H9 (cell line): ENCODE measurements around the gene CACNA2D3. TPM values are rescaled to one million over a fixed set of nuclear protein-coding genes. Genes with fewer than 3 reads are reported as not detected.

ENCODE experiments used
- DNase-seq: peaks from one replicate; pipeline ENCODE4 v3.0.0-alpha.2; 2017
- H2AFZ ChIP-seq: one replicate; pipeline ENCODE4 v1.6.1; 2013; ENCODE audit warnings: mild to moderate bottlenecking, low read length, control low read depth, moderate library complexity
- H2AK5ac ChIP-seq: 2 replicates; pipeline ENCODE4 v1.6.1; 2013; ENCODE audit warnings: low read length, control low read depth, mixed read lengths; ENCODE audit not compliant: insufficient read length
- H2BK120ac ChIP-seq: one replicate; pipeline ENCODE4 v1.6.1; 2013; ENCODE audit warnings: low read depth, mild to moderate bottlenecking, low read length, control low read depth, inconsistent platforms; ENCODE audit not compliant: poor library complexity, severe bottlenecking
- H2BK12ac ChIP-seq: 2 replicates; pipeline ENCODE4 v1.6.1; 2013; ENCODE audit warnings: low read length, control low read depth, mixed read lengths, low read depth; ENCODE audit not compliant: insufficient read length
- H2BK15ac ChIP-seq: 2 replicates; pipeline ENCODE4 v1.6.1; 2013; ENCODE audit warnings: low read depth, low read length, control low read depth
- H2BK20ac ChIP-seq: one replicate; pipeline ENCODE4 v1.6.1; 2013; ENCODE audit warnings: low read depth, mild to moderate bottlenecking, low read length, control low read depth, inconsistent platforms; ENCODE audit not compliant: poor library complexity, severe bottlenecking
- H2BK5ac ChIP-seq: 2 replicates; pipeline ENCODE4 v1.6.1; 2013; ENCODE audit warnings: low read length, control low read depth, mixed read lengths; ENCODE audit not compliant: insufficient read length
- H3K14ac ChIP-seq: 2 replicates; pipeline ENCODE4 v1.6.1; 2013; ENCODE audit warnings: low read length, control low read depth; ENCODE audit not compliant: insufficient read depth
- H3K18ac ChIP-seq: 2 replicates; pipeline ENCODE4 v1.6.1; 2013; ENCODE audit warnings: low read depth, mild to moderate bottlenecking, mixed read lengths, low read length, control low read depth; ENCODE audit not compliant: insufficient read length
- H3K23ac ChIP-seq: 2 replicates; pipeline ENCODE4 v1.6.1; 2013; ENCODE audit warnings: low read length, control low read depth, mixed read lengths, low read depth; ENCODE audit not compliant: insufficient read length
- H3K23me2 ChIP-seq: 2 replicates; pipeline ENCODE4 v1.6.1; 2013; ENCODE audit warnings: low read depth, mild to moderate bottlenecking, mixed read lengths, low read length, control low read depth; ENCODE audit not compliant: insufficient read length, poor library complexity, severe bottlenecking
- H3K27ac ChIP-seq: 2 replicates; pipeline ENCODE4 v1.5.1; 2013; ENCODE audit warnings: low read length, control low read depth, mixed read lengths, low read depth; ENCODE audit not compliant: insufficient read length
- H3K27me3 ChIP-seq: 2 replicates; pipeline ENCODE4 v1.6.1; 2013; ENCODE audit warnings: low read length, control low read depth, inconsistent platforms; ENCODE audit not compliant: insufficient read depth
- H3K4ac ChIP-seq: 2 replicates; pipeline ENCODE4 v1.6.1; 2013; ENCODE audit warnings: low read depth, mild to moderate bottlenecking, control low read depth, inconsistent platforms, low read length, moderate library complexity
- H3K4me1 ChIP-seq: 2 replicates; pipeline ENCODE4 v1.6.1; 2013; ENCODE audit warnings: low read length, control low read depth, inconsistent platforms; ENCODE audit not compliant: insufficient read depth
- H3K4me2 ChIP-seq: 2 replicates; pipeline ENCODE4 v1.6.1; 2013; ENCODE audit warnings: low read length, control low read depth, mixed read lengths; ENCODE audit not compliant: insufficient read length, insufficient read depth
- H3K56ac ChIP-seq: 2 replicates; pipeline ENCODE4 v1.6.1; 2013; ENCODE audit warnings: low read depth, mild to moderate bottlenecking, mixed read lengths, low read length, control low read depth; ENCODE audit not compliant: insufficient read length
- H3K79me1 ChIP-seq: 2 replicates; pipeline ENCODE4 v1.6.1; 2013; ENCODE audit warnings: low read depth, mild to moderate bottlenecking, moderate library complexity, low read length, control low read depth, inconsistent platforms; ENCODE audit not compliant: insufficient read depth, poor library complexity, severe bottlenecking
- H3K79me2 ChIP-seq: 2 replicates; pipeline ENCODE4 v1.6.1; 2013; ENCODE audit warnings: low read length, control low read depth, inconsistent platforms; ENCODE audit not compliant: insufficient read depth
- H3K9ac ChIP-seq: 2 replicates; pipeline ENCODE4 v1.6.1; 2013; ENCODE audit warnings: low read length, control low read depth, mixed read lengths; ENCODE audit not compliant: insufficient read length; ENCODE audit errors: extremely low read depth
- H3K9me3 ChIP-seq: one replicate; pipeline ENCODE4 v1.6.1; 2013; ENCODE audit warnings: low read depth, low read length, inconsistent platforms; ENCODE audit not compliant: control insufficient read depth
- H3T11ph ChIP-seq: one replicate; pipeline ENCODE4 v1.6.1; 2013; ENCODE audit warnings: mild to moderate bottlenecking, low read length, control low read depth, inconsistent platforms
- H4K20me1 ChIP-seq: one replicate; pipeline ENCODE4 v1.6.1; 2013; ENCODE audit not compliant: control insufficient read depth, insufficient read length, insufficient read depth
- H4K5ac ChIP-seq: 2 replicates; pipeline ENCODE4 v1.6.1; 2013; ENCODE audit warnings: low read depth, mild to moderate bottlenecking, mixed read lengths, low read length, control low read depth; ENCODE audit not compliant: insufficient read length
- H4K8ac ChIP-seq: replicated peaks from 2 replicates; pipeline ENCODE4 v1.6.1; 2013; ENCODE audit warnings: low read length, control low read depth, mixed read lengths, low read depth; ENCODE audit not compliant: insufficient read length
- H4K91ac ChIP-seq: 2 replicates; pipeline ENCODE4 v1.6.1; 2013; ENCODE audit warnings: low read depth, mild to moderate bottlenecking, moderate library complexity, mixed read lengths, low read length, control low read depth; ENCODE audit not compliant: insufficient read length
- H3K27ac Mint-ChIP-seq, 3 experiments: 2 replicates in 2 of 3; 3 replicates in 1 of 3; pipeline ENCODE4 v1.8.0; 2020 to 2021; ENCODE audit warnings: mixed read lengths in 3 of 3, mild to moderate bottlenecking in 1 of 3, moderate library complexity in 1 of 3
- H3K27me3 Mint-ChIP-seq: 2 replicates; pipeline ENCODE4 v1.8.0; 2021; ENCODE audit warnings: low read depth, mild to moderate bottlenecking, moderate library complexity, mixed read lengths
- H3K36me3 Mint-ChIP-seq, 3 experiments: 2 replicates in 2 of 3; 3 replicates in 1 of 3; pipeline ENCODE4 v1.8.0; 2020 to 2021; ENCODE audit warnings: low read depth in 3 of 3, mixed read lengths in 3 of 3; ENCODE audit not compliant: insufficient read depth in 1 of 3
- H3K4me1 Mint-ChIP-seq, 2 experiments: 2 replicates each; pipeline ENCODE4 v1.8.0; 2020; ENCODE audit warnings: mixed read lengths in 2 of 2
- H3K4me3 Mint-ChIP-seq, 2 experiments: 2 replicates in 1 of 2; 3 replicates in 1 of 2; pipeline ENCODE4 v1.8.0; 2020 to 2021; ENCODE audit warnings: mild to moderate bottlenecking in 2 of 2, mixed read lengths in 2 of 2, moderate library complexity in 1 of 2
- H3K9me3 Mint-ChIP-seq, 2 experiments: 2 replicates in 1 of 2; 3 replicates in 1 of 2; pipeline ENCODE4 v1.8.0; 2020; ENCODE audit warnings: mild to moderate bottlenecking in 2 of 2, mixed read lengths in 2 of 2, moderate library complexity in 1 of 2
- CTCF ChIP-seq: fragments of 200-600 bp; sonication (generic); conservative IDR thresholded peaks from 3 replicates; pipeline ENCODE4 v1.8.0; 2021; ENCODE audit warnings: antibody characterized with exemption, mild to moderate bottlenecking
- WGBS: extraction: QIAGEN DNeasy Blood & Tissue Kit; methylation state at CpG from one replicate; pipeline ENCODE4 v1.1.7; 2013; ENCODE audit warnings: missing lambda C conversion rate, low lambda C conversion rate, mixed read lengths; ENCODE audit not compliant: insufficient read length; ENCODE audit errors: extremely low coverage; 5-methylcytosine and 5-hydroxymethylcytosine counted together
- total RNA-seq: library from RNA; stranded (reverse); gene quantifications from 2 replicates; pipeline ENCODE4 v1.2.1, GENCODE V29; 2021

Gene CACNA2D3
- total RNA-seq, 1 experiment from 2014 or later, result 3.2 TPM

GRCh38 chr3:54237109-54237508 is 114.8 kb downstream of the CACNA2D3 start:
- WGBS, result no CpG with 5 or more reads among the region's 3 CpGs
- H4K91ac ChIP-seq, result no peak overlapping the region

More at GRCh38 chr3:54237109-54237508, 114.8 kb downstream of the CACNA2D3 start:
- Histone ChIP-seq H3K4ac (no peak overlapping the region), H4K8ac (no peak overlapping the region), H3K9me3 (no peaks in the 10 kb centered on the region), H3K9ac (no peak overlapping the region), H3K4me2 (no peak overlapping the region), H3K4me1 (no peaks in the 10 kb centered on the region; the same call in 1 of the 2 replicates), H2BK5ac (no peak overlapping the region), H3K27ac (no peak overlapping the region), H2BK120ac (no peak overlapping the region), H4K5ac (no peak overlapping the region), H2BK15ac (no peak overlapping the region), H3K18ac (no peak overlapping the region), H3K79me1 (no peaks in the 10 kb centered on the region), H3K14ac (no peak overlapping the region), H4K20me1 (no peaks in the 10 kb centered on the region), H2BK12ac (no peak overlapping the region), H3K27me3 (no peaks in the 10 kb centered on the region), H2BK20ac (no peak overlapping the region), H2AK5ac (no peak overlapping the region), H3K56ac (no peak overlapping the region), H3K23me2 (no peaks in the 10 kb centered on the region), H3T11ph (no peak overlapping the region), H2AFZ (no peak overlapping the region), H3K79me2 (no peaks in the 10 kb centered on the region), H3K23ac (no peak overlapping the region)
- Mint-ChIP-seq H3K27ac (no peak overlapping the region), H3K9me3 (peaks cover 0 to 3% of the 10 kb centered on the region in 2 experiments; a peak in 2 of 5 replicates), H3K4me3 (no peak overlapping the region), H3K27me3 (no peaks in the 10 kb centered on the region; the same call in 1 of the 2 replicates), H3K36me3 (peaks cover 0 to 3% (median 0%) of the 10 kb centered on the region in 3 experiments; a peak in 2 of 7 replicates), H3K4me1 (peaks cover 7 to 28% of the 10 kb centered on the region in 2 experiments; a peak in 3 of 4 replicates)
- no peak for TF ChIP-seq CTCF
- no peak for DNase-seq
